Fibroblast of skin of left quadriceps (primary cell): ENCODE results near the gene L3MBTL4.

Source experiments
- DNase-seq, 2 experiments: peaks; one replicate each; pipeline ENCODE4 v3.0.0-alpha.2; 2013; ENCODE audit warnings: low read depth in 2 of 2

Gene L3MBTL4

DNA sequence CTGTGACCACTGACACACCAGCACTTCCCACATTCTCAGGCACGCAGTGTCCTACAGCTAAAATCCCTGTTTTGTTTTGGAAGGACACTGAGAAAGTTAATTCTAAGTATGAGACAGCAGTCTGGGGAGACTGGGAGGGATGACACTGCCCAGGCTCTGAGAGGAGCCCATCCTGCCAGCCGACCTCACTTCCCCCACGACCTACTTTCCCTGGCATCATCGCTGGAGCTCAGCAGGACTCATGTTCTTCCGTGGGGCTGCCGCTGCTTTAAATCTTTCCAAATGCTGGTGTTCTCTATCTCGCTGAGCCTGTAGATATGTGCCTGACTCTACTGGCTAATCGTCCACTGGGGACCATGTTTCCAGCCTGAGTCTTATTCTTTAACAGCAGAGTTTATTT is 450.6 kb downstream of the L3MBTL4 start:
- DNase-seq: no peak

DNA sequence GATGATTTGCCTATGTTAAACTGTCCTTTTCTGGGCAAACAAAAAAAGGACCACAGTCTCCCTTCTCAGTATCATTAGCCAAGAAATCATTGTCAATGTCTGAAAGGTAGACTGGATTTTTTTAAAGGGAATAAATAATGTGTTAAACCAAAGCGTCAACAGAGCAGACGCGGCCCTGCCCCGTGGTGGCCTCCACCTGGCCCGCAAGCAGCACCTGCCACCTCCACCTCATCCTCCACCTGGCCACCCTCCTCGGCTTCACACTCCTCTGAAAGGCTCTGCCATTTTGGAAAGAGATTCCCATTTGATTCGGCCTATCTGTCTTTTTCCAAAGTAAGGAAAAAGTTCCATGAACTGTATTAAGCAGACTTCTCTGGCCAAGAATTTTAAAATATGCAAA is 451.4 kb downstream of the L3MBTL4 start:
- no peak for DNase-seq

DNA sequence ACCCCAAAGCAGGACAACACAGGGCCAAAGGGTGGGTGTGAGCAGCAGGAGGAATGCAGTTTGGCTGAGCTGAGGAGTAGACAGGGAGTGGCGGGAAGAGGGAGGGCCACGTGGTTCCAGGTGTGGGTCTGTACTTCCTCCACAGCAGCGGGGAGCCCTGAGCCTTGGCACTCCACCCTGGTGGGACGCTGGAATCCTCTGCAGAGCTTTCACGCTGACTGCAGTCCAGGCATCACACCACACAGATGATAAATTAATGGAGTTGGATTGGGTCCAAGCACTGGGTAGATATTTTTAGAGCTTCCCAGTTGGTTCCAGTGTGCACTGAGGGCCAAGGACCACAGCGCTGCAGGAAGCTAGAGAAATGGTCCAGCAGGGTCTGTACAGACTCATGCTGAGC is 452.3 kb downstream of the L3MBTL4 start:
- no peak for DNase-seq

DNA sequence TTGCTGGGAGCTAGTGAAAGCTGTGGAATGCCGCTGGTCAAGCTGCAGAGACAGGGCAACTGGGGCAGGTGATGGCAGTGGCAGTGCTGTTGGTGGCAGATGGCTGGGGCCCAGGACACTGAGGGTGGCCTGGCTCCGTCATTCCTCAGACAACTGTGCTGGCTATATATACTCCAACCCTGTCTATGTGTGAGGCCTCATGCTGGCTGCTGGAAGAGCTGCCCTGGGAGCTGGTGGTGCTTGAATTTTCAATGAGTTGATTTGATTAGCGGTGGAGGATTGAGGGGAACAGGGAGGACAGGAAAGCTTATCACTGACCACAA is 452.9 kb downstream of the L3MBTL4 start:
- no peak for DNase-seq

DNA sequence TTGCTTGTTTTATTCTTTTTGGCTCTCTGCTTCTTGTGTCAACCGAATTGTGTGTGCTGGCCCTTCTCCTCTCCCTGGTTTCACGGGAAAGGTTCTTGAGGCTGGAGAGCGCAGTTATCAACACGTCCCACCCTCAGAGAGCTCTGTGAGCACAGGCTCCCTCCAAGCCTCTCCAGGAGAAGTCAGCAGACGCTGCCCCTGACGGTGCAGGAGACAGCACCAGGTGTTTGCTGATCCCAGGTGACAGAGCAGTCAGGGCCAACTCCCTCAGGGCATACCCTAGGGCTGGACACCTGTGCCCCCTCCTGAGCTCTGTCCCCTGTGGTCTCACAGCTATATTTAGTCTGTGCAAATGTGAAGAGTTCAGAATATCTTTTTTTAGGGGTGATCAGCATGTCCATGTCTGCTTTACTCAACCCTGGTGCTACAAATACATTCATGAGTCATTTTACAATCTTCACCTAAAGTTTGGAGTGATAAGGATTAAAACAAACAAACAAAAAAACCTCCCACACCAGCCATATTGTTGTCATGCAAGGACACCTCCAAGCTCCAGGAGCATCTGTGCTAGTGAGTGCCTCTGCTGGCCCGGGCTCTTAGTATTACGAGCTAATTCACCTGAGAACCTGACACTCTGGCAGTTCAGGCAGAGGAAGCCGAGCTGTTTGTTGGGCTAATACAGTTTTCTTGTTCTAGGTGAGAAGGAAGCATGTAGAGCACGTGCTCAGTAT is 453.4 kb downstream of the L3MBTL4 start:
- no peak for DNase-seq

DNA sequence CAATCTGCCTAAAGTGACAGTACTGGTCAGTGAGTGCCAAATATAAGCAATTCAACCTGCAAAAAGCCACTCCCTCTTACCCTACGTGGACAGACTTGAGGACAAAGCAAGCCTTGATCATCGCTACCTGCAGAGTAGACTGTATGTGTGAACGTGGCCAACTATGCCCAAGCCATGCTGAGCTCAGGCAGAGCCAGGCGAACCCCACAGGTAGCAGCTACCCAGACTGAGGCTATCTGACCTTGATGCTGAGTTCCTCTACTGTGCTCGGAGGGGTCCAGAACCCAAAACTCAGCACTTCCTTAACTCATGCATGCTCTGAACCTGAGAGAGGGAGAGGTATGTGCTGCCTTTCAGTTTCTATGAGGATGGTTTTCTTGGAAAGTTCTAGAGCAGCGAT is 455.9 kb downstream of the L3MBTL4 start:
- no peak for DNase-seq

DNA sequence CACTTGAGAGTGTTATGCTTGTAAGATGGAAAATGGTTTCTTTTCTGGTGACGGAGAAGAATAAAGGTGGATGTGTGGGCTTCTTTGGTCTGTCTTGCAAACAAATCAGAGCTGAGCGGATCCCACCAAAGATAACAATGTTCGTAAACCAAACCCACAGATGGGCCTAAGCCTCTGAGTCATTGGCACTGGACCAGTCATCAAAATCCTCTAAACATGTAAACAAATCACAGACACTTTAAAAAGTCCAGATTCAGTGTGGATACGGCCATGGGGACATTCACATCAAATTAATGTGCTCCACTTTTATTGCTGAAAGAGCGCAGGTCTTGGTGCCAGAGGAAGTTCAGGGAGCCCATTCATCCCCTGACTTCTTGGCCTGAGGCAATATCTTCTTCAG is 458.9 kb downstream of the L3MBTL4 start:
- no peak for DNase-seq

DNA sequence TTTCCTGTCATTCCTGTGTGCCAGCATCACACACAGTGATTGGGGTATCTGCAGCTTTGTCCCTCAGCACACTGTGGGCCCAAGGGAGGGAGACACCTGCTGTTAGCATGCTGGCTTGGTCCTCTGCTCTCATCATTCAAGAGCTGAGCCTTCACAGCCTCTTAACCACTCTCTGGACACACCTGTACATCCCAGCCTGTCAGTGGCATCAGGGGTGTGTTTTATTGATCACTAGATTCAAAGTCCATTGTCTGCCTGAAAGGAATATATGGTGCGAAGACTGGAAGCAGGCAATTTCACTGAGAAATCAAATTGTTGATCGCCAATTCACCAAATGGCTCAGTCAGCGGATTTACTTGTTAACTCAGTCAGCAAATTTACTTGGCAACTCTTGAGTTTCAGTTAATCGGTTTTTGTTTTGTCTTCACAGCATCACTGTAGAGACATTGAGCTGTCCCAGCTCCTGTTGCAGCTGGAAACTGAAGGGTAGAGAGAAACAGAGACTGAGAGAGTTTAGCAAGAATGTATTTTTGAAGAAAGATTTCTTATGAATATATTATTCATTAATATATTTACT is 463.1 kb downstream of the L3MBTL4 start:
- DNase-seq: no peak

DNA sequence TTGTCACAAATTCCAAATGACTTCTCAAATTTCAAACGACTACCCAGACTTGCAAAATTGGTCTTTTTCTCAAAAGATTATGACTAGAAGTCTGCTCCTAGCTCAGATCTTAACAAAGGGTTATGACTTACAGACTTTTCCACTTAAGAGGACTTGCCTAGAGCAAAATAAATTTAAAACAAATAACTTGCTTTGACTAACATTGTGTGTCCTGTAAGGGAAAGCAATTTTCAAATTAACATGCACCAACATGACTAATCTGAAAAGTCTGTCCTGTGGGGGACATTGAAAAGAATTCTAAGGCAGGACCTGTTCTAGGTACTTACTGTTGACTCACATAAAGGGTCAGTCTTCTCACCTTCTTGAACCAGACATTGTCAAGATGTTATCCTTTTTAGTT is 465.9 kb downstream of the L3MBTL4 start:
- DNase-seq: no peak

DNA sequence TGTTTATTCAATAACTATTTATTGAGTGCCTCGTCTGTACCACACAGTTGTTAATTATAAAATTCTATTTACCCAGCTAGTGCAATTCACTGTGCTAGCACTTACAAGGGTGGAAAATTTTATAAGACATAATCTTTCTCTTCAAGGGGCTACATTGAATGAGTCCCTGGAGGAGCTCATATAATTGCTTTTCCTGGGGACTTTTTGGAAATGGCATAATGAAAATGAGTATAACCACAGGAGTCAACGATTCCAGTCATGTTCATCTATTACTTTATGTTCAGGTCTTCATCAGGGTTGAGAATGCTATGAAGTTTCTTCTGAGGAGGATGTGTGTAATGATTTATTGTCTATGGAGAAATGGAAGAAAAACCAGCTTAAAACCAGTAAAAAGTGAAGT is 466.5 kb downstream of the L3MBTL4 start:
- DNase-seq: no peak

DNA sequence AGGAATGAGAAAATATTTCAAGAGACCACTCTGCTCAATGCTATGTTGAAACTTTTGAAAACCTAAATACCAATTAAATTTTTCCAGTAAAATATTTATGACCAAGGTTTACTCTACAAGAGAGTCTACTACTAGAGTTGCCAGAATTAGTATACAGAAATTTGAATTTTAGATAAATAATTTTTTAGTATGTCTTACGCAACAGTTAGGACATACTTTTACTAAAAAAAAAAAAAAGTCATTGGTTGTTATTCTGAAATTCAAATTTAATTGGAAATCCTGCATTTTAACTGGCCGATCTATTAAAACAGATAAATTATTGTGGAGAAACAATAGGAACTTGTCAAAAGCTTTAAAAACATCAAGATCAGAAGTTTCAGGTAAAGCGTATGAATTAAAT is 470.3 kb downstream of the L3MBTL4 start:
- DNase-seq: no peak

DNA sequence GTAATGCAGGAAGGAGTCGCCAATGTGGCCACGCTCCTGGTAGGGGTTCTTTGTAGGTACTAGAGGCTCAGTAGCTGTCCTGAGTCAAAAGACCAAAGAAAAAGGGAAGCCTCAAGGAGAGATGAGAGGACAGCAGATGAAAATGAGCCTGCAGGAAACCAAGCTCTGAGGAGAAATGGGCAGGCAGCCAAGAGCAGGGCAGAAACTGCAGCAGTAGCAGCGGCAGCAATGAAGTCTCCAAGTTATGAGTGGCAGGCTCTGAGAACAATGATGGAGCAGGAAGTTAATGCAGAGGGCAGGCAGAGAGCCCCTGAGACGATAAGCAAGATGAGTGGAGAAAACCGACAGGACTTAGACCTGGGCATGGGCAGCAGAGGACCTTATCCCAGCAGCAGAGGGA is 471.2 kb downstream of the L3MBTL4 start:
- peak; percentile 4 to 9 for DNase-seq

DNA sequence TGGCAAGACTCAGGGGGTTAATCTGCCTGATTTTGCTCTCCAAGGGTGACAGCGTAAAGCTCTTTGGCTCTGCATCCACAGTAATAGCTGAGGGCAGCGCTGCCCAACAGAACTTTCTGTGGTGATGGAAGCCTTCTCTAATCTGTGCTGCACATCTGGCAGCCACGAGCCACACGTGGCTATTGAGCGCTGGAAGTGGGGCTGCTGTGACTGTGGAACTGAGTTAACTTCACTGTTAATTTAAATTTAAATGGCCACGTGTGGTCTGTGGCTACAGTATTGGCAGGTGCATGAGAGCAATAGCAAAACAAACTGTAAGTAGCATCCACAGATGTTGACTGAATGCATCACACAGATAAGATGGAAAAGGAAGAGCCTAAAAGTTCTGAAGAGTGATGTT is 472.1 kb downstream of the L3MBTL4 start:
- DNase-seq: no peak

DNA sequence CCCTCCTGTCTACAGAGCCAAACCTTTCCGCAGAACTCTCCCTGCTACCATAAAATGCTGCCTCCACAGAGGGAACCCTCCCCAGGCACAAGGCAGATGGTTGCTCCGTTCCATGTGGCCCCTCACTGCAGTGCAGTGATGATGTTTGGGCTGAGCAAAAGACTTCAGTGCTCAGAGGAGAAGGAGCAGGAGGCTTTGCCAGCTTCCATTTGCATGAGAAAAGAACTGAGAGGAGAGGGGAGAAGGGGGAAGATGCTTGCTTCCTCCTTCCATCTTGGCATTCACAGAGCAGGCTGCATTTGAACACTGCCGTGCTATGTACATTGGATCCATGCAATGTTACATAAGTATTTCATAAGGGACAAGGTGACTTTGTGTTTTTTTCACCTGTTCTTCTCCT is 472.8 kb downstream of the L3MBTL4 start:
- no peak for DNase-seq

DNA sequence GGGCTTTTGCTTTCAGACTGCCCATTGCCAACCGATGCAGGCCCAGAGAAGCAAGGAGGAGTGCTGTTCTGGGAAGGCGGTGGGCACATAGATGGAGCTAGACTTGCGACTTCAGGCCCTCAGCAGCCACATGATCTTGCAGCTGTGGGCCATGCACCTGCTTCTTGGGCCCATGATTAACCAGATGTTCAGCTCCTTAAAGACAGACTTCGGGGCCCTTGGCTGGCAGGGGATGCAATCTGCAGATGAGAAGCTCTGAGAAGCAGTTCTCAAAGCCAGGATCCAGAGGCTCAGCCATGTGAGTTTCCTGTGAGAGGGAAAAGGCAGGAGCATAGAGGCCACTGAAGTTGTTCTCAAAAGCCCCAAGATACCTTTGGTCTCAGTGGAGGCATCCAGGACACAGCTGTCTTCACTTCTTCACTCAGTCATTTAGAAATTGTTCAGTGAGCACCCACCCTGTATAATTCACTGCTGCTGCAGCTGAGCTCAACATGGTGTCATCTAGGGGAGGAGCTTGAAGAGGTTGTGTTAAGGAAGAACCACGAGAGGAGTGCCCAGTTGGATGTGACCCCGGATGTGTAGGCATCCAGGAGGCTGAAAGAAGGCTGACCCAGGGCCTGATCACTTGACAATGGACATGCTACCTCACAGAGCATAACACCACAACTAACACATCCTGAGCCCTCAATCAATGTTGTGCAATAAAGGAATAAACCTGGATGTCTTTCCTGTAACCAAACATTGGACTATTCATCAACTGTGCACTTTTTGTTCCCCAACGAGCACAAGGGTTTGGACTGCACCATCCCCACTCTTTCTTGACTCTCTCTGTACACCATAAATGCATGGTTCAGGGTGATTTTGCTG is 474.7 kb downstream of the L3MBTL4 start:
- no peak for DNase-seq

DNA sequence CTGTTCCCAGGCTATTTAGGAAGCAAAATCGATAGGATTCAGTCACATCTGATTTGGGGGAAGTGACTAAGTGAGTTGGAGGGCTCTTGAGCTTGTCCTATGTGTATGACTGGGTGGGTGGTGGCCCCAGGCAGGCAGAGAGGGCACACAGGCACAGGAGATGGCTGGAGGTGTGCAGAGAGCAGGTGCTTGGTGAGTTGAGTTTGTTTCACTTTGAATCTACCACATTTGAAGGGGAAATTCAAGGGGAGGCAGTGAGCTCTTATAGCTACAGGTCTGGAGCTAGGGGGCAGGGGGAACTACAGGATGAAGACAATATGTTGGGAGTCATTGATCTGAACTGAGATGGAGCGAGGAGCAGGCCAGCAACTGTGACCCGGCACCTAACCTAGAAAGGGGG is 476.9 kb downstream of the L3MBTL4 start:
- no peak for DNase-seq

DNA sequence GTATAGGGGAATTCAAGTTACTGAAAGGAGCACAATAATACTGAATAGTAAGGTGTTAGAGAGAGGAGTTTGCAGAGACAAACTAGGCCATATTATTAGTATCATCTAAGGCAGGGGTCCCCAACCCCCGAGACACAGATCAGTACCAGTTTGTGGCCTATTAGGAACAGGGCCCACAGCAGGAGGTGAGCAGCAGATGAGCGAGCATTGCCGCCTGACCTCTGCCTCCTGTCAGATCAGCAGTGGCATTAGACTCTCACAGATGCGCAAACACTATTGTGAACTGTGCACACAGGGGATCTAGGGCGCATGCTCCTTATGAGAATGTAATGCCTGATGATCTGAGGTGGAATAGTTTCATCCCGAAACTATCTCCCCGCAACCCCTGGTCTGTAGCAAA is 477.6 kb downstream of the L3MBTL4 start:
- DNase-seq: no peak

DNA sequence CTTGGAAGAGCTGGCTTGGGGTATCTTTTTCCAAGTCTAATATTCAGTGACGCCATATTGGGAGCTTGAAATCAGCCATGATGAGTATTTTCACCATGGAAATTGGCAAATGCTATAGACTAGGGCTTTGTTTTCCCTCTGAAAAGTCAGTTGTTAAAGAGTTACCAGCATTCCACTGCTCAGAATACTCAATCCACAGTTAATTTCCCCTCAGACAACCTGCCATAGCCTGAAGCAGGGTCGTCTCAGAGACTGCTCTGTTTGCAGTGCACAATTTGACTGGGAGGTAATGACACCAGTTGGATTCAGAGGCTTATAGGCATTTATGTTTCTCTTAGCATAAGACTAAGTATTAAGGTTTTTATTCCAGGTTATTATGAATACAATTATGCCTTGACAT is 483.9 kb downstream of the L3MBTL4 start:
- no peak for DNase-seq

DNA sequence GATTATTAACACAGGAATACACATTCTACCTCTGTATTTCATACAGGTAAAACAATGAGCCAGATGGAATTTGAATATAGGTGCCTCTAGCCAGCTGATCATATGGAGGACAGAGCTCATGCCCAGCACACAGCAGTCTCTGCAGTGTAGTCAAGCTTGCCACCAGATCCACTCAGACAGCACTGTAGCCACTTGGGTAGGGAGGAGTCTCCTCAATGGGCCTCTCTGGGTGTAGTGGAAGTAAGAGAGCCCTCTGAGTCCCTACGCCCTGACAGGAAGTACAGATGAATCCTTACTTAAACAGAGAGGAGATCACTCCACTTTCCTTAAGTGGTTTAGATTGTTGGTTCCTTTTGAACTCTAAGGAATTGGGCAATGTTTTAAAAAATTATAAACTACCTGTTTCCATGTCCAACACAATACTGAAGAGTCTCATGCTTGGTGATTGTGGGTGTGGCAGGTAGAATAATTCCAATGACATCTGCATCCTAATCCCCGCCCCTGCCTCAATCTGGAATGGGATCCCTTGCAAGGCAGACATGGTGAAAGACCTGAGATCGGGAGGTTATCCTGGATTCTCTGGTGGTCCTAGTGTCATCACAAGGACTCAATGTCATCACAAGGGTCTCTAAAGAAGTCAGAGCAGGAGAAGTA is 496.4 kb downstream of the L3MBTL4 start:
- DNase-seq: no peak

DNA sequence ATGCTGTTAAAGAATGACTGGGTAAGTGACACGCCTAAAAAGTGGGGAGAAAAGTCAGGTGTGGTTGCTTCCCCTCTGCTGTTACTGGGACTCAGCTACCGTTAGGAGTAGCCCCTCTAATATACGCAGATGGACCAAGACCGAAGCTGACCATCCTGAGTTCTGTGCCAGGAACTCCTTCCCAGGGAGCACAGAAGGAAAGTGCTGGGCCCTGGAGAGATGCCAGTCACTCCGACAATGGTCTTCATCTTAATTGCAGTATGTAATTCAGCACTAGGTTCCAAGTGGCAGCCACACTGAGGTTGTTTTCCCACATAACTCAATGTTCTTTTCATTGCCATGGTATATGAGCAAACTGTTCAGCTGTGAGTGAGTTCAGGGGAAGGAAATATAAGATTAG is 499.8 kb downstream of the L3MBTL4 start:
- DNase-seq: no peak

DNA sequence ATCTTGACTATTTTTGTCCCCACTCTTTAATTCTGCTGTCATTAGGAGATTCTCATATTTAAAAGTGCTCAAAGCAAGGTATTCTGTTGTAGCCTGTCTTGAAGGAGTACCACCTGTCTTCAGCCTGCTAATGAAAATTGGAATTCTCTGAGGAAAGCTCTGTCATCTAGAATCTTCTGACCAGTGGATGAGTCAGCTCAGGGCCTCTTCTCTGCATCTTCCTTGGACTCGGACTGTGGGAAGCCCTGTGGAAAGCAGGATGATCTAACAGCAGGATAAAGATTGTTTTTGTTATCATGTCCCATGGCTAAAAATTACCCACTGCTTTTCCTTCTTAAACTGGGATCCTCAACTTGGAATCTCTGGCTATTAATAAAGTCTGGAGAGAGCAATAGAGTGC is 500.7 kb downstream of the L3MBTL4 start:
- DNase-seq: no peak

DNA sequence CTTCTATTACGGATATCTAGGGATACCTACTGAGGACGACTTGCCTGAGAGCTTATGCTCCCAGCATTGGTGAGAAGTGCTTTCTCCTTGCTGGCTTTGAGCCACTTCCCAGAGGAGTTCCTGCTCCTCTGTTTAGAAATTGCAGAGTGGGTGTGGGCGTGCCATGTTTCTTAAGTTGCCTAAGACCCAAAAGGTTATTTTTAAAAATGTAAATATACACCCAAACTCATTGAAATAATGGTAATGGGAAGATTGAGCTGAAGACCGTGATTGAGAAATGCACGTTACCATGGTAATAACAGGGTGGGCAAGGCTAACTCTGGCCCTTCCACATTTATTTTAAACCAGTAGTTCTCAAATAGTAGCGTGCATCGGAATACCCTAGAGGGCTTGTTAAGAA is 502.1 kb downstream of the L3MBTL4 start:
- DNase-seq: no peak

DNA sequence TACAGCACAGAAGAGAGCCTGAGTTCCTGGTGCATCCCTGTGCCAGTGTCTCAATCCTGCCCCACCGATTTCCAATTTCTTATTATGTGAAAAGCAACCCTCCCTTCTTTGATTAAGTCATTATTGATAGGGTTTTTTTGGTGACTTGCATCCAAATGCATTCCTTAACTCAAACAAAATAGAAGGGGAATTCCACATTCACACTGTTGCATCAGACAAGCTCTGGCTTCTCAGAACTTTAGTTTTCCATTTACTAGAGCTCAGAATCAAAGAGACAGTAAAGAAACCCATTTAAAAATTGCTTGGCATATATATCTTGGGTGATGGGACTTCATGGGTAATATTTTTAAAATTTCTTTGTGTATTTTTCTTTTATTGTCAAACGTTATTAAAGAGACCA is 505.6 kb downstream of the L3MBTL4 start:
- DNase-seq: no peak
